ENCODE results near the gene SMYD3. TPM values are rescaled to one million over a fixed set of nuclear protein-coding genes. Genes with fewer than 3 reads are reported as not detected.
A peak's percentile ranks its signal among the peaks of the same experiment; 100 is the strongest.

Gene SMYD3
- total RNA-seq, 4 donors from 2014 or later: 11.6 to 26.9 (median 18.3) TPM

DNA sequence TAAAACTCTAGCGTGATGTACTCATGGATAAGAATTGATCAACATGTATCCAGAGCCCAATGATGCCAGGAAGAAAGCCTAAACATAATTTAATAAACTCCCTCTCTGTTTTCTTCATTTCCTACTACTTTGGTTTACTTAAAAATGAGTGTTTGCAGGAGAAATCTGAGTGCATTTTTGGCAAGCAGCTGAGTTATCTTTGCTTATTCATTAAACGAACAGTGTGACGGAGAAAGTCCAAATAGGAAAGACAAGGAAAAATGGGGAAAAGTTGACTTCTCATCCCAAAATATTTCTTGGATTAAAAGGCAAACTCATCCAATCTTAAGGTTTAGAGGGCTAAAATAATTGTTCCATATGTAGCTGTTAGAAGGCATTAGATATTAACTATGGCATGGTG lies 496.7 kb downstream of the SMYD3 start:
- Histone ChIP-seq H3K4me1 (peaks cover 0 to 15% (median 0%) of the 10 kb centered on the region in 3 donors), H3K9me3 (no peaks in the 10 kb centered on the region), H3K27me3 (no peaks in the 10 kb centered on the region), H3K4me3 (no peak overlapping the region), H3K27ac (no peak overlapping the region), H3K36me3 (no peaks in the 10 kb centered on the region)
- 80 to 84% methylated on average over 3 of the region's 3 CpGs for WGBS, 2 donors (ENCODE audit: low coverage in 1 of 2)
- no peak for TF ChIP-seq CTCF (IDR thresholded peaks at IDR 0.05)
- TF ChIP-seq EP300 (IDR thresholded peaks at IDR 0.05): no peak
- TF ChIP-seq POLR2A (IDR thresholded peaks at IDR 0.05): no peak
- TF ChIP-seq POLR2AphosphoS5 (IDR thresholded peaks at IDR 0.05): no peak
- ATAC-seq: no peak

DNA sequence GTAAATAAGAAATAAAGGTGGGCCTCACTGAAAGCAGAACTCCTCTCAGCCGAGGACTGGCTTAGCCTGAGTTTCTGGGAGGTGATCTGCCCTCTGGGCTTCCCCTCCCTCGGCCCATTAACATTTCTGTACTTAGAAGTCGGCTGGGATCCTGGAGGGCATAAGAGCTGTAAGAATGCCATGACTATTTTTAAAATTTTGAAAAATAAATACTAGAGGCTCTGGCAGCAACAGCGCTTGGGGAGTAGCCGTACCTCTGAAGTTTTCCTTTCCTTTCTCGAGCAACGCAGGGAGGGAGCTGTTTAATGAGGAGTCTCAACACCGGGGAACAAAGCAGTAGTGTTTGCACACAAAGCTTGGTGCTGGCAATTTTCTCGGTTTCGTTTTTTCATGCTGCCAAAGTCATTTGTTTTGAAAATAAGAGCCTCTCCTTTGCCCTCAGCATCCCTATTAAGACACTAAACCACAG lies 498.7 kb downstream of the SMYD3 start:
- Histone ChIP-seq H3K27me3 (no peaks in the 10 kb centered on the region), H3K4me3 (peak overlapping the region in 1 of 2 donors; percentile 18), H3K9me3 (no peaks in the 10 kb centered on the region), H3K36me3 (no peaks in the 10 kb centered on the region), H3K4me1 (peaks cover 0 to 30% (median 0%) of the 10 kb centered on the region in 3 donors), H3K27ac (peak overlapping the region in 3 of 4 donors; percentile 21 to 71 (median 57))
- ATAC-seq: no peak
- TF ChIP-seq POLR2AphosphoS5 (IDR thresholded peaks at IDR 0.05) (no peak), POLR2A (IDR thresholded peaks at IDR 0.05) (no peak), CTCF (IDR thresholded peaks at IDR 0.05) (no peak), EP300 (IDR thresholded peaks at IDR 0.05) (no peak)
- WGBS, 2 donors (ENCODE audit: low coverage in 1 of 2): 38 to 76% methylated on average over 7 to 9 of the region's 10 CpGs

DNA sequence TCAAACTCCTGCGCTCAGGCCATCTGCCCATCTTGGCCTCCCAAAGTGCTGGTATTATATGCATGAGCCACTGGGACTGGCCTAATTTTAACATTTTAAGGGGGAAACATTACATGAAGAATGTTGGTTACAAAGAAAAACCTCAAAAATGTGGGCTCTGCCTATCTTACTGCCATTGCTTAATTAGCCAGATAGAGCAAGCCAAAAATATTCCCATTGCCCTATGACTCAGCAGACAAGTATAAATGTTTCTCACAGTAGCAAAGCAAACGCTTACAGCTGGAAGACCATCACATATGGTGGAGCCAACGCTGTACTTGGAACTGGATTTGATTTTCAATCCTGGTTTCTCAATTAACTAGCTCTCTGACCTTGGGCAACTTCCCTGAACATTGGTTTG lies 502.0 kb downstream of the SMYD3 start:
- Histone ChIP-seq H3K36me3 (no peaks in the 10 kb centered on the region), H3K27me3 (no peaks in the 10 kb centered on the region), H3K27ac (peak overlapping the region in 2 of 4 donors; percentile 29 to 41), H3K4me1 (peaks cover 0 to 30% (median 0%) of the 10 kb centered on the region in 3 donors), H3K4me3 (no peak overlapping the region), H3K9me3 (no peaks in the 10 kb centered on the region)
- TF ChIP-seq EP300 (IDR thresholded peaks at IDR 0.05): no peak
- no peak for TF ChIP-seq POLR2A (IDR thresholded peaks at IDR 0.05)
- peak; percentile 75 for TF ChIP-seq POLR2AphosphoS5 (IDR thresholded peaks at IDR 0.05)
- TF ChIP-seq CTCF (IDR thresholded peaks at IDR 0.05): no peak
- peak; percentile 56 for ATAC-seq
- WGBS, 2 donors (ENCODE audit: low coverage in 1 of 2): 0 to 25% methylated on average over 2 of the region's 3 CpGs

GRCh38 chr1:246004301-246004700 lies 502.8 kb downstream of the SMYD3 start:
- Histone ChIP-seq H3K9me3 (no peaks in the 10 kb centered on the region), H3K4me1 (peaks cover 0 to 30% (median 0%) of the 10 kb centered on the region in 3 donors), H3K36me3 (no peaks in the 10 kb centered on the region), H3K27me3 (no peaks in the 10 kb centered on the region), H3K27ac (peak overlapping the region in 2 of 4 donors; percentile 29 to 41), H3K4me3 (no peak overlapping the region)
- 58 to 62% methylated on average over 2 to 3 of the region's 3 CpGs for WGBS, 2 donors (ENCODE audit: low coverage in 1 of 2)
- TF ChIP-seq POLR2AphosphoS5 (IDR thresholded peaks at IDR 0.05) (no peak), EP300 (IDR thresholded peaks at IDR 0.05) (no peak), POLR2A (IDR thresholded peaks at IDR 0.05) (no peak), CTCF (IDR thresholded peaks at IDR 0.05) (no peak)
- no peak for ATAC-seq

GRCh38 chr1:246003442-246003730 lies 503.7 kb downstream of the SMYD3 start:
- Histone ChIP-seq H3K4me1 (peaks cover 0 to 25% (median 0%) of the 10 kb centered on the region in 3 donors), H3K27me3 (no peaks in the 10 kb centered on the region), H3K4me3 (no peak overlapping the region), H3K9me3 (no peaks in the 10 kb centered on the region), H3K27ac (no peak overlapping the region), H3K36me3 (no peaks in the 10 kb centered on the region)
- 48 to 56% methylated on average over 2 of the region's 2 CpGs for WGBS, 2 donors (ENCODE audit: low coverage in 1 of 2)
- no peak for TF ChIP-seq POLR2AphosphoS5 (IDR thresholded peaks at IDR 0.05)
- TF ChIP-seq EP300 (IDR thresholded peaks at IDR 0.05): no peak
- TF ChIP-seq CTCF (IDR thresholded peaks at IDR 0.05): peak in 1 of 4 experiments; percentile 2
- no peak for TF ChIP-seq POLR2A (IDR thresholded peaks at IDR 0.05)
- ATAC-seq: no peak

Data from gastroesophageal sphincter (tissue), 4 donors.